ENCODE data around the gene ADAM19. TPM values are rescaled to one million over a fixed set of nuclear protein-coding genes. Genes with fewer than 3 reads are reported as not detected.

The ADAM19 gene
- total and polyA plus RNA-seq, 2 experiments from 2014 or later: 9.1 to 13.2 TPM

- TF ChIP-seq, protein P1, sequence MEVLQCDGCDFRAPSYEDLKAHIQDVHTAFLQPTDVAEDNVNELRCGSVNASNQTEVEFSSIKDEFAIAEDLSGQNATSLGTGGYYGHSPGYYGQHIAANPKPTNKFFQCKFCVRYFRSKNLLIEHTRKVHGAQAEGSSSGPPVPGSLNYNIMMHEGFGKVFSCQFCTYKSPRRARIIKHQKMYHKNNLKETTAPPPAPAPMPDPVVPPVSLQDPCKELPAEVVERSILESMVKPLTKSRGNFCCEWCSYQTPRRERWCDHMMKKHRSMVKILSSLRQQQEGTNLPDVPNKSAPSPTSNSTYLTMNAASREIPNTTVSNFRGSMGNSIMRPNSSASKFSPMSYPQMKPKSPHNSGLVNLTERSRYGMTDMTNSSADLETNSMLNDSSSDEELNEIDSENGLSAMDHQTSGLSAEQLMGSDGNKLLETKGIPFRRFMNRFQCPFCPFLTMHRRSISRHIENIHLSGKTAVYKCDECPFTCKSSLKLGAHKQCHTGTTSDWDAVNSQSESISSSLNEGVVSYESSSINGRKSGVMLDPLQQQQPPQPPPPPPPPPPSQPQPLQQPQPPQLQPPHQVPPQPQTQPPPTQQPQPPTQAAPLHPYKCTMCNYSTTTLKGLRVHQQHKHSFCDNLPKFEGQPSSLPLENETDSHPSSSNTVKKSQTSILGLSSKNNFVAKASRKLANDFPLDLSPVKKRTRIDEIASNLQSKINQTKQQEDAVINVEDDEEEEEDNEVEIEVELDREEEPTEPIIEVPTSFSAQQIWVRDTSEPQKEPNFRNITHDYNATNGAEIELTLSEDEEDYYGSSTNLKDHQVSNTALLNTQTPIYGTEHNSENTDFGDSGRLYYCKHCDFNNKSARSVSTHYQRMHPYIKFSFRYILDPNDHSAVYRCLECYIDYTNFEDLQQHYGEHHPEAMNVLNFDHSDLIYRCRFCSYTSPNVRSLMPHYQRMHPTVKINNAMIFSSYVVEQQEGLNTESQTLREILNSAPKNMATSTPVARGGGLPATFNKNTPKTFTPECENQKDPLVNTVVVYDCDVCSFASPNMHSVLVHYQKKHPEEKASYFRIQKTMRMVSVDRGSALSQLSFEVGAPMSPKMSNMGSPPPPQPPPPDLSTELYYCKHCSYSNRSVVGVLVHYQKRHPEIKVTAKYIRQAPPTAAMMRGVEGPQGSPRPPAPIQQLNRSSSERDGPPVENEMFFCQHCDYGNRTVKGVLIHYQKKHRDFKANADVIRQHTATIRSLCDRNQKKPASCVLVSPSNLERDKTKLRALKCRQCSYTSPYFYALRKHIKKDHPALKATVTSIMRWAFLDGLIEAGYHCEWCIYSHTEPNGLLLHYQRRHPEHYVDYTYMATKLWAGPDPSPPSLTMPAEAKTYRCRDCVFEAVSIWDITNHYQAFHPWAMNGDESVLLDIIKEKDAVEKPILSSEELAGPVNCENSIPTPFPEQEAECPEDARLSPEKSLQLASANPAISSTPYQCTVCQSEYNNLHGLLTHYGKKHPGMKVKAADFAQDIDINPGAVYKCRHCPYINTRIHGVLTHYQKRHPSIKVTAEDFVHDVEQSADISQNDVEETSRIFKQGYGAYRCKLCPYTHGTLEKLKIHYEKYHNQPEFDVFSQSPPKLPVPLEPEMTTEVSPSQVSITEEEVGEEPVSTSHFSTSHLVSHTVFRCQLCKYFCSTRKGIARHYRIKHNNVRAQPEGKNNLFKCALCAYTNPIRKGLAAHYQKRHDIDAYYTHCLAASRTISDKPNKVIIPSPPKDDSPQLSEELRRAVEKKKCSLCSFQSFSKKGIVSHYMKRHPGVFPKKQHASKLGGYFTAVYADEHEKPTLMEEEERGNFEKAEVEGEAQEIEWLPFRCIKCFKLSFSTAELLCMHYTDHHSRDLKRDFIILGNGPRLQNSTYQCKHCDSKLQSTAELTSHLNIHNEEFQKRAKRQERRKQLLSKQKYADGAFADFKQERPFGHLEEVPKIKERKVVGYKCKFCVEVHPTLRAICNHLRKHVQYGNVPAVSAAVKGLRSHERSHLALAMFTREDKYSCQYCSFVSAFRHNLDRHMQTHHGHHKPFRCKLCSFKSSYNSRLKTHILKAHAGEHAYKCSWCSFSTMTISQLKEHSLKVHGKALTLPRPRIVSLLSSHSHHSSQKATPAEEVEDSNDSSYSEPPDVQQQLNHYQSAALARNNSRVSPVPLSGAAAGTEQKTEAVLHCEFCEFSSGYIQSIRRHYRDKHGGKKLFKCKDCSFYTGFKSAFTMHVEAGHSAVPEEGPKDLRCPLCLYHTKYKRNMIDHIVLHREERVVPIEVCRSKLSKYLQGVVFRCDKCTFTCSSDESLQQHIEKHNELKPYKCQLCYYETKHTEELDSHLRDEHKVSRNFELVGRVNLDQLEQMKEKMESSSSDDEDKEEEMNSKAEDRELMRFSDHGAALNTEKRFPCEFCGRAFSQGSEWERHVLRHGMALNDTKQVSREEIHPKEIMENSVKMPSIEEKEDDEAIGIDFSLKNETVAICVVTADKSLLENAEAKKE (CRISPR knock-in tag; IDR thresholded peaks at IDR 0.05): no peak
- TF ChIP-seq ZNF331 (CRISPR knock-in tag; IDR thresholded peaks at IDR 0.05; ENCODE audit: low read depth) (no peak), EZH2phosphoT487 (IDR thresholded peaks at IDR 0.05; ENCODE audit: unreplicated experiment) (no peak), JUNB (IDR thresholded peaks at IDR 0.05; ENCODE audit: unreplicated experiment) (no peak), EZH2 (IDR thresholded peaks at IDR 0.05; ENCODE audit: low read depth, unreplicated experiment) (no peak)
- TF ChIP-seq, protein P2, sequence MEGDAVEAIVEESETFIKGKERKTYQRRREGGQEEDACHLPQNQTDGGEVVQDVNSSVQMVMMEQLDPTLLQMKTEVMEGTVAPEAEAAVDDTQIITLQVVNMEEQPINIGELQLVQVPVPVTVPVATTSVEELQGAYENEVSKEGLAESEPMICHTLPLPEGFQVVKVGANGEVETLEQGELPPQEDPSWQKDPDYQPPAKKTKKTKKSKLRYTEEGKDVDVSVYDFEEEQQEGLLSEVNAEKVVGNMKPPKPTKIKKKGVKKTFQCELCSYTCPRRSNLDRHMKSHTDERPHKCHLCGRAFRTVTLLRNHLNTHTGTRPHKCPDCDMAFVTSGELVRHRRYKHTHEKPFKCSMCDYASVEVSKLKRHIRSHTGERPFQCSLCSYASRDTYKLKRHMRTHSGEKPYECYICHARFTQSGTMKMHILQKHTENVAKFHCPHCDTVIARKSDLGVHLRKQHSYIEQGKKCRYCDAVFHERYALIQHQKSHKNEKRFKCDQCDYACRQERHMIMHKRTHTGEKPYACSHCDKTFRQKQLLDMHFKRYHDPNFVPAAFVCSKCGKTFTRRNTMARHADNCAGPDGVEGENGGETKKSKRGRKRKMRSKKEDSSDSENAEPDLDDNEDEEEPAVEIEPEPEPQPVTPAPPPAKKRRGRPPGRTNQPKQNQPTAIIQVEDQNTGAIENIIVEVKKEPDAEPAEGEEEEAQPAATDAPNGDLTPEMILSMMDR (conservative IDR thresholded peaks at IDR 0.05; ENCODE audit: low read depth in 2 of 2): no peak
Measured at GRCh38 chr5:157570531-157571200, 4.9 kb downstream of the ADAM19 start (continued).

DNA sequence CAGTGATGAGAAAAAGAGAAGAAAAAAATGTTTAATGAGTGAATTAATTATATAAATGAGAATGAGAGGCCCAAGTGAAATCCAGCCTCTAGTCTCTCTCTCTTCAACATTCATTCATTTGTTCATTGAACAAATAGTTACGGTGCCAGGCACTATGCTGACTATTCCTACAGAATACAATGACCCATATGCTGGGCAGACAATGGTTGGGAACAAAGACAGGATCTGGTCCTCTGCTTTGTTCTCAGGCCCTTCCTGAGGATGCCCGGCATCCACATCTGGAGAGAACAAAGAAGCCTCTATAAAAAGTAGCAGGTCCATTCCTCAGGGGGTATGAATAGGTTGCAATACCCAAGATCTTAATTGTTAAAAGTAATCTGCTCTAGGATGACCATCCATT lies 6.9 kb downstream of the ADAM19 start:
- Histone ChIP-seq H3K27ac (ENCODE audit: low read depth) (no peak overlapping the region), H3K79me2 (replicated peaks; ENCODE audit: insufficient read depth) (peaks cover 14% of the 10 kb centered on the region; the same call in 1 of the 2 replicates), H4K20me1 (replicated peaks; ENCODE audit: insufficient read depth) (0 out of 2 replicates have a peak, but pooled peaks cover 3% of the 10 kb centered on the region), H3K4me1 (ENCODE audit: insufficient read depth) (no peaks in the 10 kb centered on the region; the same call in none of the 2 replicates), H3F3A (replicated peaks; ENCODE audit: low read depth) (no peaks in the 10 kb centered on the region), H3K36me3 (ENCODE audit: insufficient read depth) (no peaks in the 10 kb centered on the region), H2AFZ (no peak overlapping the region), H3K4me2 (no peak overlapping the region), H3K27me3 (ENCODE audit: insufficient read depth) (peaks cover 2% of the 10 kb centered on the region), H3K4me3 (no peak overlapping the region), H3K9me2 (ENCODE audit: insufficient read depth) (no peaks in the 10 kb centered on the region)
- H3K4me1 Mint-ChIP-seq: peaks cover 17% of the 10 kb centered on the region
- DNase-seq (ENCODE audit: low spot score) (no peak), ATAC-seq (no peak)
- no peak overlapping the region for H3K4me3 Mint-ChIP-seq
- peaks cover 9% of the 10 kb centered on the region for H3K27me3 Mint-ChIP-seq (ENCODE audit: insufficient read depth, low read depth, poor library complexity)
- no peaks in the 10 kb centered on the region; the same call in 2 of the 3 replicates for H3K9me3 Mint-ChIP-seq
- no peak overlapping the region for H3K27ac Mint-ChIP-seq
- H3K36me3 Mint-ChIP-seq (ENCODE audit: low read depth): peaks cover 14% of the 10 kb centered on the region
- no peak for TF ChIP-seq CREB1 (CRISPR knock-in tag; IDR thresholded peaks at IDR 0.05; ENCODE audit: low read depth)
- no peak for TF ChIP-seq JUNB (IDR thresholded peaks at IDR 0.05; ENCODE audit: unreplicated experiment)
- TF ChIP-seq, protein P2 (conservative IDR thresholded peaks at IDR 0.05; ENCODE audit: low read depth in 2 of 2): no peak
- TF ChIP-seq POLR2AphosphoS5 (IDR thresholded peaks at IDR 0.05; ENCODE audit: low read depth): no peak
- no peak for TF ChIP-seq STAT1 (IDR thresholded peaks at IDR 0.05; ENCODE audit: unreplicated experiment)

Data from GM23338 (cell line).